ENCODE measurements around the gene SYT12. TPM values are rescaled to one million over a fixed set of nuclear protein-coding genes. Genes with fewer than 3 reads are reported as not detected.

The SYT12 gene
- total RNA-seq, 2 donors from 2014 or later = 0.78 TPM; not detected in 1

GRCh38 chr11:67031791-67032561, 9.0 kb downstream of the SYT12 start:
- no peak for ATAC-seq
- intact Hi-C loops (cut with DNase I) = no loop called here
- DNase-seq = no peak
- Histone ChIP-seq H3K4me1 (no peaks in the 10 kb centered on the region), H3K4me3 (no peak overlapping the region), H3K36me3 (replicated peaks in 1 of 2; ENCODE audit: insufficient read depth in 1 of 2, low read depth in 2 of 2) (no peaks in the 10 kb centered on the region), H3K27ac (no peak overlapping the region), H3K27me3 (no peaks in the 10 kb centered on the region), H3K9me3 (no peaks in the 10 kb centered on the region)
- TF ChIP-seq CTCF (IDR thresholded peaks at IDR 0.05) (no peak), POLR2A (IDR thresholded peaks at IDR 0.05) (no peak)
- 79 to 86% methylated on average over 19 to 23 of the region's 23 CpGs for WGBS, 2 donors

GRCh38 chr11:67032830-67033551, 10.1 kb downstream of the SYT12 start:
- TF ChIP-seq CTCF (IDR thresholded peaks at IDR 0.05) (no peak), POLR2A (IDR thresholded peaks at IDR 0.05) (no peak)
- H3K27ac ChIP-seq = no peak overlapping the region
- H3K9me3 ChIP-seq = no peaks in the 10 kb centered on the region
- 76 to 79% methylated on average over 8 to 12 of the region's 12 CpGs for WGBS, 2 donors
- H3K27me3 ChIP-seq = no peaks in the 10 kb centered on the region
- DNase-seq (no peak), ATAC-seq (no peak)
- H3K4me3 ChIP-seq = no peak overlapping the region
- intact Hi-C loops (cut with DNase I) = no loop called here
- H3K36me3 ChIP-seq (replicated peaks in 1 of 2; ENCODE audit: insufficient read depth in 1 of 2, low read depth in 2 of 2) = no peaks in the 10 kb centered on the region
- no peaks in the 10 kb centered on the region for H3K4me1 ChIP-seq

GRCh38 chr11:67033661-67034166, 10.8 kb downstream of the SYT12 start:
- H3K4me3 ChIP-seq = no peak overlapping the region
- DNase-seq (no peak), ATAC-seq (no peak)
- H3K4me1 ChIP-seq = no peaks in the 10 kb centered on the region
- H3K36me3 ChIP-seq (replicated peaks in 1 of 2; ENCODE audit: insufficient read depth in 1 of 2, low read depth in 2 of 2) = no peaks in the 10 kb centered on the region
- no peaks in the 10 kb centered on the region for H3K27me3 ChIP-seq
- 68 to 84% methylated on average over 8 of the region's 8 CpGs for WGBS, 2 donors
- no peak for TF ChIP-seq POLR2A (IDR thresholded peaks at IDR 0.05)
- no peak for TF ChIP-seq CTCF (IDR thresholded peaks at IDR 0.05)
- H3K9me3 ChIP-seq = no peaks in the 10 kb centered on the region
- intact Hi-C loops (cut with DNase I) = no loop called here
- no peak overlapping the region for H3K27ac ChIP-seq

- WGBS, 2 donors = 59 to 76% methylated on average over 1 to 6 of the region's 6 CpGs
- no peak for ATAC-seq
- TF ChIP-seq CTCF (IDR thresholded peaks at IDR 0.05) = no peak
- intact Hi-C loops (cut with DNase I) = no loop called here
- Histone ChIP-seq H3K9me3 (no peaks in the 10 kb centered on the region), H3K4me1 (no peaks in the 10 kb centered on the region), H3K4me3 (no peak overlapping the region), H3K36me3 (replicated peaks in 1 of 2; ENCODE audit: insufficient read depth in 1 of 2, low read depth in 2 of 2) (no peaks in the 10 kb centered on the region), H3K27ac (no peak overlapping the region), H3K27me3 (no peaks in the 10 kb centered on the region)
- DNase-seq = no peak
Observed at GRCh38 chr11:67034350-67034749, 11.4 kb downstream of the SYT12 start.

Measured in body of pancreas (tissue), 4 donors.